GM23338 (cell line): ENCODE measurements around the gene POLDIP2.

Source experiments
- EZH2 ChIP-seq: fragments of 200-600 bp; sonication (generic); IDR thresholded peaks from one replicate; pipeline ENCODE4 v1.8.0; 2017; ENCODE audit warnings: antibody characterized with exemption, mild to moderate bottlenecking, low read depth; ENCODE audit not compliant: unreplicated experiment
- EZH2phosphoT487 ChIP-seq: fragments of 200-600 bp; sonication (generic); IDR thresholded peaks from one replicate; pipeline ENCODE4 v1.8.1; 2018; ENCODE audit warnings: antibody characterized with exemption; ENCODE audit not compliant: unreplicated experiment
- JUNB ChIP-seq: IDR thresholded peaks from one replicate; pipeline ENCODE4 v1.6.1; 2016; ENCODE audit warnings: antibody characterized with exemption; ENCODE audit not compliant: unreplicated experiment
- POLR2AphosphoS5 ChIP-seq: IDR thresholded peaks from 2 replicates; pipeline ENCODE4 v1.6.1; 2016; ENCODE audit warnings: antibody characterized with exemption, low read depth
- TF ChIP-seq, protein P1 (sequence below), 2 experiments: fragments of 200-600 bp in 1 of 2; sonication (generic) in 1 of 2; conservative IDR thresholded peaks; 2 replicates each; pipeline versions ENCODE4 v1.5.1 to v1.6.1; 2016 to 2017; ENCODE audit warnings: antibody characterized with exemption in 2 of 2, low read depth in 2 of 2, mild to moderate bottlenecking in 2 of 2, moderate library complexity in 1 of 2

DNA sequence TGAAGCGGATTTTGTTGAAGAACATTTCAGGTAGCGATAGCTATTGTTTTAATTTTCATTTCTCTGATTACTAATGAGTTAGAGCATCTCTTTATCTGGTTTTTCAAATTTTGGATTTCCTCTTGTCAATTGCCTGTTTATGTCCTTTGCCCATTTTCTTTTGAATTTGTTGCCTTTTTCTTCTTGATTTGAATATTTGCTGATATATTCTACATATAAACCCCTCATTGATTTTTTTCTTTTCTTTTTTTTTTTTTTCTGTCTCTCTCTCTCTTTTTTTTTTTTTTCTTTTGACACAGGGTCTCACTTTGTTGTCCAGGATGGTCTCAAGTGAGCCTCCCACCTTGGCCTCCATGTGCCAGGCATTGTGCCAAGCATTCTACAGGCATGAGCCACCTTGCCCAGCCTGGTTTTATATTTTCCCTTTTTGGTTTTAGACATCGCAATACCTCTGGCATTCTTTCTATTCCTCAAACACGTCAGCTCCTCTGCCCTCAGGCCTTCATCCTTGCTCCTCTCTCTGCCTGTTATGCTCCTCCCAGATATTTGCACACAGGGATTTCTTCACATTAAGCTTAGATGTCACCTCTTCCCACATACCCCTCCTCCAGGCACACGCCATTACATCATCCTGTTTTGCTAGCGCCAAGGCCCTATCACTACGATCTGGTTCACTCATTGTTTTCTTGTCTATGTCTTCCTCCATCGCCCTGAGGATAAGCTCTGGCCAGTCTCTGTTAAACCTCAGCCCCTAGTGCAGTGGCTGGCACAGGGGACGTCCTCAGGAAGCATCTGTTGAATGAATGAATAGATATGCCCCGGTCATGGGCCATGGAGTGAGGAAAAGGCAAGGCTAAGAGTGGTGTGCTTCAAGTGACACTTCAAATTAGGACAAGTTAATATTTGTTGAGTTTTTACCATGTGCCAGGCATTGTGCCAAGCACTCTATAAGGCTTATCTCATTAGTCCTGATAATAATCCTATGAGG lies 22.8 kb upstream of the POLDIP2 start:
- TF ChIP-seq POLR2AphosphoS5, result no peak
- TF ChIP-seq EZH2, result no peak
- TF ChIP-seq, protein P1, sequence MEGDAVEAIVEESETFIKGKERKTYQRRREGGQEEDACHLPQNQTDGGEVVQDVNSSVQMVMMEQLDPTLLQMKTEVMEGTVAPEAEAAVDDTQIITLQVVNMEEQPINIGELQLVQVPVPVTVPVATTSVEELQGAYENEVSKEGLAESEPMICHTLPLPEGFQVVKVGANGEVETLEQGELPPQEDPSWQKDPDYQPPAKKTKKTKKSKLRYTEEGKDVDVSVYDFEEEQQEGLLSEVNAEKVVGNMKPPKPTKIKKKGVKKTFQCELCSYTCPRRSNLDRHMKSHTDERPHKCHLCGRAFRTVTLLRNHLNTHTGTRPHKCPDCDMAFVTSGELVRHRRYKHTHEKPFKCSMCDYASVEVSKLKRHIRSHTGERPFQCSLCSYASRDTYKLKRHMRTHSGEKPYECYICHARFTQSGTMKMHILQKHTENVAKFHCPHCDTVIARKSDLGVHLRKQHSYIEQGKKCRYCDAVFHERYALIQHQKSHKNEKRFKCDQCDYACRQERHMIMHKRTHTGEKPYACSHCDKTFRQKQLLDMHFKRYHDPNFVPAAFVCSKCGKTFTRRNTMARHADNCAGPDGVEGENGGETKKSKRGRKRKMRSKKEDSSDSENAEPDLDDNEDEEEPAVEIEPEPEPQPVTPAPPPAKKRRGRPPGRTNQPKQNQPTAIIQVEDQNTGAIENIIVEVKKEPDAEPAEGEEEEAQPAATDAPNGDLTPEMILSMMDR (conservative IDR thresholded peaks at IDR 0.05; ENCODE audit: low read depth in 2 of 2), result no peak
- no peak for TF ChIP-seq JUNB
- no peak for TF ChIP-seq EZH2phosphoT487
